Neural progenitor cell (in vitro differentiated cells): ENCODE measurements around the gene SLC35E1.

Experiments used
- EZH2phosphoT487 ChIP-seq: fragments of 200-600 bp; sonication (generic); IDR thresholded peaks from 2 replicates; pipeline ENCODE4 v1.6.1; 2017; ENCODE audit warnings: antibody characterized with exemption
- TF ChIP-seq, protein P1 (sequence below): fragments of 200-600 bp; sonication (generic); IDR thresholded peaks from 2 replicates; pipeline ENCODE4 v1.5.1; 2017; ENCODE audit warnings: antibody characterized with exemption, mild to moderate bottlenecking

GRCh38 chr19:16509141-16510061 lies 62.8 kb downstream of the SLC35E1 start:
- TF ChIP-seq, protein P1, sequence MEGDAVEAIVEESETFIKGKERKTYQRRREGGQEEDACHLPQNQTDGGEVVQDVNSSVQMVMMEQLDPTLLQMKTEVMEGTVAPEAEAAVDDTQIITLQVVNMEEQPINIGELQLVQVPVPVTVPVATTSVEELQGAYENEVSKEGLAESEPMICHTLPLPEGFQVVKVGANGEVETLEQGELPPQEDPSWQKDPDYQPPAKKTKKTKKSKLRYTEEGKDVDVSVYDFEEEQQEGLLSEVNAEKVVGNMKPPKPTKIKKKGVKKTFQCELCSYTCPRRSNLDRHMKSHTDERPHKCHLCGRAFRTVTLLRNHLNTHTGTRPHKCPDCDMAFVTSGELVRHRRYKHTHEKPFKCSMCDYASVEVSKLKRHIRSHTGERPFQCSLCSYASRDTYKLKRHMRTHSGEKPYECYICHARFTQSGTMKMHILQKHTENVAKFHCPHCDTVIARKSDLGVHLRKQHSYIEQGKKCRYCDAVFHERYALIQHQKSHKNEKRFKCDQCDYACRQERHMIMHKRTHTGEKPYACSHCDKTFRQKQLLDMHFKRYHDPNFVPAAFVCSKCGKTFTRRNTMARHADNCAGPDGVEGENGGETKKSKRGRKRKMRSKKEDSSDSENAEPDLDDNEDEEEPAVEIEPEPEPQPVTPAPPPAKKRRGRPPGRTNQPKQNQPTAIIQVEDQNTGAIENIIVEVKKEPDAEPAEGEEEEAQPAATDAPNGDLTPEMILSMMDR = no peak
- TF ChIP-seq EZH2phosphoT487 = no peak
